ENCODE measurements around the gene GLIPR2.

- TF ChIP-seq, protein P1, sequence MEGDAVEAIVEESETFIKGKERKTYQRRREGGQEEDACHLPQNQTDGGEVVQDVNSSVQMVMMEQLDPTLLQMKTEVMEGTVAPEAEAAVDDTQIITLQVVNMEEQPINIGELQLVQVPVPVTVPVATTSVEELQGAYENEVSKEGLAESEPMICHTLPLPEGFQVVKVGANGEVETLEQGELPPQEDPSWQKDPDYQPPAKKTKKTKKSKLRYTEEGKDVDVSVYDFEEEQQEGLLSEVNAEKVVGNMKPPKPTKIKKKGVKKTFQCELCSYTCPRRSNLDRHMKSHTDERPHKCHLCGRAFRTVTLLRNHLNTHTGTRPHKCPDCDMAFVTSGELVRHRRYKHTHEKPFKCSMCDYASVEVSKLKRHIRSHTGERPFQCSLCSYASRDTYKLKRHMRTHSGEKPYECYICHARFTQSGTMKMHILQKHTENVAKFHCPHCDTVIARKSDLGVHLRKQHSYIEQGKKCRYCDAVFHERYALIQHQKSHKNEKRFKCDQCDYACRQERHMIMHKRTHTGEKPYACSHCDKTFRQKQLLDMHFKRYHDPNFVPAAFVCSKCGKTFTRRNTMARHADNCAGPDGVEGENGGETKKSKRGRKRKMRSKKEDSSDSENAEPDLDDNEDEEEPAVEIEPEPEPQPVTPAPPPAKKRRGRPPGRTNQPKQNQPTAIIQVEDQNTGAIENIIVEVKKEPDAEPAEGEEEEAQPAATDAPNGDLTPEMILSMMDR (IDR thresholded peaks at IDR 0.05; ENCODE audit: low read depth, low read length), result no peak
- no peak for TF ChIP-seq EZH2phosphoT487 (IDR thresholded peaks at IDR 0.05; ENCODE audit: low read depth)
Observed at GRCh38 chr9:36126016-36126730, 10.4 kb upstream of the GLIPR2 start.
